Fibroblast of lung (primary cell): ENCODE measurements around the gene LAMA4. TPM values are rescaled to one million over a fixed set of nuclear protein-coding genes. Genes with fewer than 3 reads are reported as not detected.

ENCODE experiments used
- DNase-seq, 2 donors: peaks; one replicate each; pipeline versions ENCODE4 v3.0.0 to v3.0.0-alpha.2; 2010; ENCODE audit warnings: low read depth in 2 of 2
- H2AFZ ChIP-seq: 2 replicates; pipeline ENCODE4 v1.5.1; 2012; ENCODE audit warnings: low read length, control low read depth, inconsistent platforms
- H3K27ac ChIP-seq: 2 replicates; pipeline ENCODE4 v1.5.1; 2011; ENCODE audit warnings: low read length, control low read depth; ENCODE audit not compliant: insufficient read depth
- H3K27me3 ChIP-seq: 2 replicates; pipeline ENCODE4 v1.5.1; 2011; ENCODE audit warnings: mild to moderate bottlenecking, low read length; ENCODE audit not compliant: control insufficient read depth, insufficient read depth
- H3K36me3 ChIP-seq: 2 replicates; pipeline ENCODE4 v1.5.1; 2011; ENCODE audit warnings: low read length; ENCODE audit not compliant: control insufficient read depth, insufficient read depth
- H3K4me1 ChIP-seq: 2 replicates; pipeline ENCODE4 v1.5.1; 2011; ENCODE audit warnings: low read length; ENCODE audit not compliant: control insufficient read depth, insufficient read depth; ENCODE audit errors: extremely low read depth
- H3K4me2 ChIP-seq: 2 replicates; pipeline ENCODE4 v1.5.1; 2011; ENCODE audit warnings: low read length, control low read depth; ENCODE audit not compliant: insufficient read depth; ENCODE audit errors: extremely low read depth
- H3K4me3 ChIP-seq, 4 experiments: fragments of 200-600 bp in 1 of 4; sonication (generic) in 1 of 4; replicated peaks in 1 of 4; 2 replicates each; pipeline ENCODE4 v1.5.1; 2011 to 2016; ENCODE audit warnings: low read length in 4 of 4, low read depth in 3 of 4, mild to moderate bottlenecking in 3 of 4, control low read depth in 2 of 4, inconsistent platforms in 1 of 4, mixed read lengths in 1 of 4; ENCODE audit not compliant: insufficient read depth in 1 of 4; ENCODE audit errors: control extremely low read depth in 1 of 4
- H3K79me2 ChIP-seq: 2 replicates; pipeline ENCODE4 v1.5.1; 2012; ENCODE audit warnings: mild to moderate bottlenecking, low read length, inconsistent platforms; ENCODE audit not compliant: control insufficient read depth, insufficient read depth
- H3K9ac ChIP-seq: 2 replicates; pipeline ENCODE4 v1.5.1; 2011; ENCODE audit warnings: mild to moderate bottlenecking, low read length, control low read depth; ENCODE audit not compliant: insufficient read depth
- H3K9me3 ChIP-seq: 2 replicates; pipeline ENCODE4 v1.5.1; 2012; ENCODE audit warnings: low read depth, low read length; ENCODE audit not compliant: control insufficient read depth, insufficient read depth
- H4K20me1 ChIP-seq: 2 replicates; pipeline ENCODE4 v1.5.1; 2011; ENCODE audit warnings: low read length; ENCODE audit not compliant: control insufficient read depth, insufficient read depth; ENCODE audit errors: extremely low read depth
- CTCF ChIP-seq, 2 donors: IDR thresholded peaks in 1 of 2; conservative IDR thresholded peaks in 1 of 2; 1 replicate in 1 of 2; 2 replicates in 1 of 2; pipeline ENCODE4 v1.5.1; 2011 to 2012; ENCODE audit warnings: low read length in 2 of 2, control low read depth in 1 of 2, inconsistent platforms in 1 of 2, low read depth in 1 of 2, mild to moderate bottlenecking in 1 of 2
- EZH2 ChIP-seq: IDR thresholded peaks from 2 replicates; pipeline ENCODE4 v1.5.1; 2012; ENCODE audit warnings: low read length, control low read depth, mild to moderate bottlenecking; ENCODE audit errors: missing control alignments
- polyA plus RNA-seq, 2 donors: library from polyadenylated mRNA; depleted of rRNA in 1 of 2; stranded (reverse) in 1 of 2; unstranded in 1 of 2; fragments of >200 nt; gene quantifications; 2 replicates each; pipeline ENCODE4 v1.2.1, GENCODE V29; 2011 to 2012; ENCODE audit warnings: missing spikeins in 1 of 2
- total RNA-seq: library from RNA; depleted of rRNA; stranded (reverse); fragments of >200 nt; gene quantifications from 2 replicates; pipeline ENCODE4 v1.2.1, GENCODE V29; 2014

Gene LAMA4
- total and polyA plus RNA-seq, 2 donors (not counting 1 experiment from before 2014, with no cell fraction given), result 636 to 662 TPM

- Histone ChIP-seq H4K20me1 (no peaks in the 10 kb centered on the region), H3K4me2 (no peak overlapping the region), H3K27ac (peak overlapping the region; percentile 1), H3K4me3 (no peak overlapping the region), H3K9me3 (no peaks in the 10 kb centered on the region), H3K79me2 (peaks cover 57% of the 10 kb centered on the region), H3K36me3 (no peaks in the 10 kb centered on the region), H3K9ac (no peak overlapping the region), H3K27me3 (no peaks in the 10 kb centered on the region), H3K4me1 (peaks cover 44% of the 10 kb centered on the region), H2AFZ (no peak overlapping the region)
- DNase-seq, result no peak
- TF ChIP-seq CTCF (conservative IDR thresholded peaks at IDR 0.05 in 1 of 2, IDR thresholded peaks at IDR 0.05 in 1 of 2; ENCODE audit: low read depth in 1 of 2, low read length in 2 of 2) (no peak), EZH2 (no peak)
These were observed 26.4 kb downstream of the LAMA4 start for GRCh38 chr6:112227992-112228391.

- peak overlapping the region; percentile 1 for H3K27ac ChIP-seq
- peaks cover 39% of the 10 kb centered on the region for H3K4me1 ChIP-seq
- no peaks in the 10 kb centered on the region for H3K36me3 ChIP-seq
- H3K27me3 ChIP-seq, result no peaks in the 10 kb centered on the region
- peak in 1 of 2 donors; percentile 30 for DNase-seq
- H4K20me1 ChIP-seq, result no peaks in the 10 kb centered on the region
- H3K9ac ChIP-seq, result no peak overlapping the region
- TF ChIP-seq EZH2, result no peak
- TF ChIP-seq CTCF (conservative IDR thresholded peaks at IDR 0.05 in 1 of 2, IDR thresholded peaks at IDR 0.05 in 1 of 2; ENCODE audit: low read depth in 1 of 2, low read length in 2 of 2), result no peak
- no peak overlapping the region for H2AFZ ChIP-seq
- no peak overlapping the region for H3K4me2 ChIP-seq
- H3K9me3 ChIP-seq, result no peaks in the 10 kb centered on the region
- no peak overlapping the region for H3K4me3 ChIP-seq
- H3K79me2 ChIP-seq, result peaks cover 52% of the 10 kb centered on the region
These were observed 27.0 kb downstream of the LAMA4 start for GRCh38 chr6:112227411-112227810.

- Histone ChIP-seq H3K9ac (no peak overlapping the region), H3K36me3 (no peaks in the 10 kb centered on the region), H3K9me3 (no peaks in the 10 kb centered on the region), H3K79me2 (peaks cover 46% of the 10 kb centered on the region), H4K20me1 (no peaks in the 10 kb centered on the region), H3K27me3 (no peaks in the 10 kb centered on the region), H3K4me2 (no peak overlapping the region), H3K4me3 (no peak overlapping the region), H3K27ac (peak overlapping the region; percentile 57), H3K4me1 (peaks cover 38% of the 10 kb centered on the region), H2AFZ (no peak overlapping the region)
- peak in 1 of 2 donors; percentile 53 for DNase-seq
- TF ChIP-seq CTCF (conservative IDR thresholded peaks at IDR 0.05 in 1 of 2, IDR thresholded peaks at IDR 0.05 in 1 of 2; ENCODE audit: low read depth in 1 of 2, low read length in 2 of 2) (no peak), EZH2 (no peak)
These were observed 28.7 kb downstream of the LAMA4 start for GRCh38 chr6:112225691-112226090.
